SK-N-SH (cell line): ENCODE measurements around the gene MAST4. TPM values are rescaled to one million over a fixed set of nuclear protein-coding genes. Genes with fewer than 3 reads are reported as not detected.

ENCODE experiments used
- CTCF ChIA-PET: fragments of 300-600, 350-600 bp; formaldehyde crosslinking; extraction: SDS; loops from one replicate; lab custom pipeline; 2021; lab: Yijun Ruan, JAX
- POLR2A ChIA-PET: fragments of 350-600 bp; sonication (Branson Sonifier 250); formaldehyde crosslinking; extraction: SDS; loops from one replicate; lab custom pipeline; 2020; ENCODE audit warnings: antibody characterized with exemption, inconsistent platforms; lab: Yijun Ruan, JAX
- DNase-seq: peaks from one replicate; pipeline ENCODE4 v3.0.0; 2012
- H2AFZ ChIP-seq: fragments of 200-600 bp; sonication (generic); 2 replicates; pipeline ENCODE4 v1.8.1; 2016; ENCODE audit warnings: antibody characterized with exemption, mild to moderate bottlenecking, low read depth
- H3F3A ChIP-seq: fragments of 200-600 bp; sonication (generic); replicated peaks from 2 replicates; pipeline ENCODE3; 2016; ENCODE audit warnings: antibody characterized with exemption, mild to moderate bottlenecking; ENCODE audit not compliant: insufficient read depth
- H3K27ac ChIP-seq, 2 experiments: fragments of 200-500 bp in 1 of 2; fragments of 200-600 bp in 1 of 2; sonication (Bioruptor generic) in 1 of 2; sonication (generic), shearing (Covaris generic) in 1 of 2; 2 replicates each; pipeline versions ENCODE4 v1.5.1 to v1.6.1; 2014 to 2016; ENCODE audit warnings: low read depth in 2 of 2, inconsistent platforms in 1 of 2, low read length in 1 of 2, mild to moderate bottlenecking in 1 of 2, mixed read lengths in 1 of 2
- H3K27me3 ChIP-seq: fragments of 200-600 bp; sonication (generic), shearing (Covaris generic); 2 replicates; pipeline ENCODE4 v1.6.1; 2016; ENCODE audit warnings: mixed run types; ENCODE audit not compliant: insufficient read depth
- H3K36me3 ChIP-seq, 2 experiments: fragments of 200-500 bp in 1 of 2; fragments of 200-600 bp in 1 of 2; sonication (Bioruptor generic) in 1 of 2; sonication (generic) in 1 of 2; replicated peaks in 1 of 2; 2 replicates each; pipeline versions ENCODE3 to v1.5.1; 2014 to 2016; ENCODE audit warnings: low read length in 1 of 2, mild to moderate bottlenecking in 1 of 2; ENCODE audit not compliant: insufficient read depth in 2 of 2, control insufficient read depth in 1 of 2
- H3K4me1 ChIP-seq, 2 experiments: fragments of 200-500 bp in 1 of 2; fragments of 200-600 bp in 1 of 2; sonication (Bioruptor generic) in 1 of 2; sonication (generic), shearing (Covaris generic) in 1 of 2; 2 replicates each; pipeline versions ENCODE4 v1.5.1 to v1.6.1; 2014 to 2016; ENCODE audit warnings: low read depth in 1 of 2, low read length in 1 of 2, mixed run types in 1 of 2; ENCODE audit not compliant: insufficient read depth in 2 of 2, control insufficient read depth in 1 of 2
- H3K4me2 ChIP-seq: fragments of 200-600 bp; sonication (generic), shearing (Covaris generic); 2 replicates; pipeline ENCODE4 v1.6.1; 2017; ENCODE audit warnings: mixed run types
- H3K4me3 ChIP-seq, 2 experiments: fragments of 200-500 bp in 1 of 2; fragments of 200-600 bp in 1 of 2; sonication (Bioruptor generic) in 1 of 2; sonication (generic), shearing (Covaris generic) in 1 of 2; 2 replicates each; pipeline versions ENCODE4 v1.5.1 to v1.8.1; 2014 to 2016; ENCODE audit warnings: low read depth in 2 of 2, inconsistent platforms in 1 of 2, low read length in 1 of 2, mild to moderate bottlenecking in 1 of 2, mixed read lengths in 1 of 2, moderate library complexity in 1 of 2
- H3K79me2 ChIP-seq: fragments of 200-600 bp; sonication (generic); 2 replicates; pipeline ENCODE4 v1.8.1; 2017; ENCODE audit warnings: mild to moderate bottlenecking; ENCODE audit not compliant: insufficient read depth
- H3K9ac ChIP-seq: fragments of 200-600 bp; sonication (generic); 2 replicates; pipeline ENCODE4 v1.6.1; 2017; ENCODE audit warnings: mixed run types
- H3K9me2 ChIP-seq: fragments of 200-600 bp; sonication (generic); 2 replicates; pipeline ENCODE4 v1.6.1; 2017; ENCODE audit warnings: mixed run types
- H3K9me3 ChIP-seq: fragments of 200-600 bp; sonication (generic); 2 replicates; pipeline ENCODE4 v1.6.1; 2017; ENCODE audit warnings: mixed run types, mild to moderate bottlenecking, moderate library complexity
- H4K20me1 ChIP-seq: fragments of 200-600 bp; sonication (generic); 2 replicates; pipeline ENCODE4 v1.6.1; 2017; ENCODE audit warnings: mild to moderate bottlenecking, mixed run types; ENCODE audit not compliant: insufficient read depth
- CHD2 ChIP-seq: fragments of 150-350 bp; IDR thresholded peaks from 2 replicates; pipeline ENCODE4 v1.6.1; 2018; ENCODE audit warnings: low read length; ENCODE audit not compliant: partially characterized antibody
- ELF1 ChIP-seq: IDR thresholded peaks from 2 replicates; pipeline ENCODE4 v1.4.0; 2012
- FOXJ3 ChIP-seq: sonication (generic); formaldehyde crosslinking; IDR thresholded peaks from 2 replicates; pipeline ENCODE4 v1.5.1; 2020; ENCODE audit warnings: mild to moderate bottlenecking, missing genetic modification reagents
- FOXM1 ChIP-seq: IDR thresholded peaks from 2 replicates; pipeline ENCODE4 v1.4.0; 2012; ENCODE audit warnings: low read depth, mild to moderate bottlenecking
- GATA2 ChIP-seq: sonication (generic); formaldehyde crosslinking; IDR thresholded peaks from 2 replicates; pipeline ENCODE4 v1.5.0; 2020; ENCODE audit warnings: mild to moderate bottlenecking, missing genetic modification reagents
- MEF2A ChIP-seq: IDR thresholded peaks from 2 replicates; pipeline ENCODE4 v1.4.0; 2012; ENCODE audit warnings: low read depth, borderline replicate concordance
- MXI1 ChIP-seq: IDR thresholded peaks from 2 replicates; pipeline ENCODE4 v1.6.1; 2012; ENCODE audit warnings: mild to moderate bottlenecking, low read depth, low read length, improper control_type of control experiment
- NRF1 ChIP-seq: IDR thresholded peaks from 2 replicates; pipeline ENCODE4 v1.6.1; 2012; ENCODE audit warnings: low read depth, mild to moderate bottlenecking, low read length
- SIN3A ChIP-seq: IDR thresholded peaks from 2 replicates; pipeline ENCODE4 v1.6.1; 2012; ENCODE audit warnings: low read depth, mild to moderate bottlenecking, low read length, moderate library complexity, borderline replicate concordance
- SMC3 ChIP-seq: IDR thresholded peaks from 2 replicates; pipeline ENCODE4 v1.6.1; 2012; ENCODE audit warnings: low read depth, low read length, improper control_type of control experiment
- YY1 ChIP-seq: IDR thresholded peaks from 2 replicates; pipeline ENCODE4 v1.4.0; 2012; ENCODE audit warnings: low read depth, mild to moderate bottlenecking
- WGBS: methylation state at CpG from one replicate; pipeline ENCODE4 v1.1.6; 2017; ENCODE audit warnings: low lambda C conversion rate; 5-methylcytosine and 5-hydroxymethylcytosine counted together
- polyA plus RNA-seq, 3 experiments: library from polyadenylated mRNA; depleted of rRNA; stranded (reverse); fragments of >200 nt; gene quantifications; 2 replicates each; pipeline ENCODE4 v1.2.3, GENCODE V29; 2012
- TF ChIP-seq, protein P1 (sequence below): fragments of 150-350 bp; IDR thresholded peaks from 2 replicates; pipeline ENCODE4 v1.6.1; 2016; ENCODE audit warnings: mild to moderate bottlenecking, low read depth, low read length
- TF ChIP-seq, protein P2 (sequence below): fragments of 150-350 bp; IDR thresholded peaks from 2 replicates; pipeline ENCODE4 v1.6.1; 2017; ENCODE audit warnings: antibody characterized with exemption, low read length, low read depth, borderline replicate concordance
- TF ChIP-seq, protein P3 (sequence below): IDR thresholded peaks from 2 replicates; pipeline ENCODE4 v1.6.1; 2012; ENCODE audit warnings: mild to moderate bottlenecking, low read depth, low read length, moderate library complexity
- TF ChIP-seq, protein P4 (sequence below): IDR thresholded peaks from 2 replicates; pipeline ENCODE4; 2012

The MAST4 gene
- polyA plus RNA-seq, 1 of the 3 experiments (the other 2 are of a cell fraction), result 2.2 TPM

DNA sequence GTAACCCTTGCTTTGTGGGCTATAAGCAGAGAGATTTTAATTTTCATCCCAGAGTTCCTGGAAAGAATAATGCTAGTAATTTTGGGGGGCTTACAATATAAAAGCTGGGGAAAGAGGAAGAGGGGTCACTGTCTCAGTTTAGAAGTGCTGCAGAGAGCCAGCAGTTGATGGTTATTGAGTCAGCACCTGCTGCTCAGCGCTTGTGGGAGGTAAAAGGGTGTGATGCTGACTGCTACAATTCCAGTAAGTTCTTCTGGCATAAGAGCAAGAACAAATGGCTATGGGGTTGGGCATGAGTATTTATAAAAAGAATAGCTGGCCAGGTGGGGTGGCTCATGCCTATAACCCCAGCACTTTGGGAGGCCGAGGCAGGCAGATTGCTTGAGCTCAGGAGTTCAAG, 88.5 kb downstream of the MAST4 start (continued):
- TF ChIP-seq CHD2, result no peak
- TF ChIP-seq FOXM1, result no peak
- no peak for TF ChIP-seq MXI1
- no peak for TF ChIP-seq ELF1
- no peak for TF ChIP-seq FOXJ3 (CRISPR knock-in tag)
- TF ChIP-seq, protein P1, sequence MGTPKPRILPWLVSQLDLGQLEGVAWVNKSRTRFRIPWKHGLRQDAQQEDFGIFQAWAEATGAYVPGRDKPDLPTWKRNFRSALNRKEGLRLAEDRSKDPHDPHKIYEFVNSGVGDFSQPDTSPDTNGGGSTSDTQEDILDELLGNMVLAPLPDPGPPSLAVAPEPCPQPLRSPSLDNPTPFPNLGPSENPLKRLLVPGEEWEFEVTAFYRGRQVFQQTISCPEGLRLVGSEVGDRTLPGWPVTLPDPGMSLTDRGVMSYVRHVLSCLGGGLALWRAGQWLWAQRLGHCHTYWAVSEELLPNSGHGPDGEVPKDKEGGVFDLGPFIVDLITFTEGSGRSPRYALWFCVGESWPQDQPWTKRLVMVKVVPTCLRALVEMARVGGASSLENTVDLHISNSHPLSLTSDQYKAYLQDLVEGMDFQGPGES, result no peak
- no peak for TF ChIP-seq SIN3A
- TF ChIP-seq, all 33 proteins: peak for 0

DNA sequence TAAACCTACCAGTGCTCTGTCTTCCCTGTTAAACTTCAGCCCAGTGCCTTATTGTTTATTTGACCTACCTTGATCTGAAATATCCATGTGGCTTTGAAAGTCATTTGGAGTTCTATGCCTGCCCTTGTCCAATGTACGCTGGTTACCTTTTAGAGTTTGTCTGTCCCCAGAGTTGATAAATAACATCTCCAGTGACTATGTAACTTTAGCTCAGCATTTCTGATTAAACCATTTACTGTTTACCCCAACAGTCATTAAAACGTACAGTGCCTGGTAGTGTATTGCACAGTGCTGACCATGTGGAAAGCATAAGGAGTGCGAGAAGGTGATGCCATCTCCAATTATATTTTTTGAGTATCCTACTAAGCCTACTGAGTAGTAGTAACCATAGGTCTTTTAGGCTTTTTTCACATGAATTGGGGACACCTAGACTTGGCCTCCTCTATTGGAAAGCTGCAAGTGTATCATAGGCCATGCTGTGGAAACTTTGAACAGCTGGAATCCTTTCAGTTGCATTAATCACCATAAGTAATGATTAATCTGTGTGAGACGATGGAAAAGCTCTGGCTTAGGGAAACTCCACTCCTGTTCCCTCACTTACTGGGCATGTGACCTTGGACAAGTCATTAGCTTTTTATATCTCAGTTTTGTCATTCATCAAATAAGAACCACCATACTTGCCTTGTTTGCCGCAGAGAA, 93.5 kb downstream of the MAST4 start:
- Histone ChIP-seq H3K36me3 (no peaks in the 10 kb centered on the region), H2AFZ (no peak overlapping the region), H3F3A (no peaks in the 10 kb centered on the region), H4K20me1 (no peaks in the 10 kb centered on the region), H3K27ac (no peak overlapping the region), H3K4me1 (no peaks in the 10 kb centered on the region; a peak in 1 of 4 replicates), H3K79me2 (no peaks in the 10 kb centered on the region), H3K9ac (no peak overlapping the region), H3K4me2 (no peak overlapping the region), H3K4me3 (no peak overlapping the region), H3K9me2 (no peaks in the 10 kb centered on the region), H3K27me3 (no peaks in the 10 kb centered on the region), H3K9me3 (no peaks in the 10 kb centered on the region)
- no peak for TF ChIP-seq NRF1
- no peak for TF ChIP-seq GATA2 (CRISPR knock-in tag)
- no peak for TF ChIP-seq MEF2A
- no peak for TF ChIP-seq ELF1
- TF ChIP-seq, protein P2, sequence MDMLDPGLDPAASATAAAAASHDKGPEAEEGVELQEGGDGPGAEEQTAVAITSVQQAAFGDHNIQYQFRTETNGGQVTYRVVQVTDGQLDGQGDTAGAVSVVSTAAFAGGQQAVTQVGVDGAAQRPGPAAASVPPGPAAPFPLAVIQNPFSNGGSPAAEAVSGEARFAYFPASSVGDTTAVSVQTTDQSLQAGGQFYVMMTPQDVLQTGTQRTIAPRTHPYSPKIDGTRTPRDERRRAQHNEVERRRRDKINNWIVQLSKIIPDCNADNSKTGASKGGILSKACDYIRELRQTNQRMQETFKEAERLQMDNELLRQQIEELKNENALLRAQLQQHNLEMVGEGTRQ, result no peak
- TF ChIP-seq, protein P3, sequence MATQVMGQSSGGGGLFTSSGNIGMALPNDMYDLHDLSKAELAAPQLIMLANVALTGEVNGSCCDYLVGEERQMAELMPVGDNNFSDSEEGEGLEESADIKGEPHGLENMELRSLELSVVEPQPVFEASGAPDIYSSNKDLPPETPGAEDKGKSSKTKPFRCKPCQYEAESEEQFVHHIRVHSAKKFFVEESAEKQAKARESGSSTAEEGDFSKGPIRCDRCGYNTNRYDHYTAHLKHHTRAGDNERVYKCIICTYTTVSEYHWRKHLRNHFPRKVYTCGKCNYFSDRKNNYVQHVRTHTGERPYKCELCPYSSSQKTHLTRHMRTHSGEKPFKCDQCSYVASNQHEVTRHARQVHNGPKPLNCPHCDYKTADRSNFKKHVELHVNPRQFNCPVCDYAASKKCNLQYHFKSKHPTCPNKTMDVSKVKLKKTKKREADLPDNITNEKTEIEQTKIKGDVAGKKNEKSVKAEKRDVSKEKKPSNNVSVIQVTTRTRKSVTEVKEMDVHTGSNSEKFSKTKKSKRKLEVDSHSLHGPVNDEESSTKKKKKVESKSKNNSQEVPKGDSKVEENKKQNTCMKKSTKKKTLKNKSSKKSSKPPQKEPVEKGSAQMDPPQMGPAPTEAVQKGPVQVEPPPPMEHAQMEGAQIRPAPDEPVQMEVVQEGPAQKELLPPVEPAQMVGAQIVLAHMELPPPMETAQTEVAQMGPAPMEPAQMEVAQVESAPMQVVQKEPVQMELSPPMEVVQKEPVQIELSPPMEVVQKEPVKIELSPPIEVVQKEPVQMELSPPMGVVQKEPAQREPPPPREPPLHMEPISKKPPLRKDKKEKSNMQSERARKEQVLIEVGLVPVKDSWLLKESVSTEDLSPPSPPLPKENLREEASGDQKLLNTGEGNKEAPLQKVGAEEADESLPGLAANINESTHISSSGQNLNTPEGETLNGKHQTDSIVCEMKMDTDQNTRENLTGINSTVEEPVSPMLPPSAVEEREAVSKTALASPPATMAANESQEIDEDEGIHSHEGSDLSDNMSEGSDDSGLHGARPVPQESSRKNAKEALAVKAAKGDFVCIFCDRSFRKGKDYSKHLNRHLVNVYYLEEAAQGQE, result no peak
- TF ChIP-seq, protein P4, sequence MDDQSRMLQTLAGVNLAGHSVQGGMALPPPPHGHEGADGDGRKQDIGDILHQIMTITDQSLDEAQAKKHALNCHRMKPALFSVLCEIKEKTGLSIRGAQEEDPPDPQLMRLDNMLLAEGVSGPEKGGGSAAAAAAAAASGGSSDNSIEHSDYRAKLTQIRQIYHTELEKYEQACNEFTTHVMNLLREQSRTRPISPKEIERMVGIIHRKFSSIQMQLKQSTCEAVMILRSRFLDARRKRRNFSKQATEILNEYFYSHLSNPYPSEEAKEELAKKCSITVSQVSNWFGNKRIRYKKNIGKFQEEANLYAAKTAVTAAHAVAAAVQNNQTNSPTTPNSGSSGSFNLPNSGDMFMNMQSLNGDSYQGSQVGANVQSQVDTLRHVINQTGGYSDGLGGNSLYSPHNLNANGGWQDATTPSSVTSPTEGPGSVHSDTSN, result no peak
- TF ChIP-seq YY1, result no peak
- no peak for TF ChIP-seq SMC3
- CTCF ChIA-PET, result interaction anchor here (0.6 to 2.1 kb wide), 2 partner anchors 9 kb away, joined by 3 to 5 read pairs; no protein-coding TSS in a partner anchor
- WGBS, result 34% methylated on average over 5 of the region's 5 CpGs
- no peak for DNase-seq
- POLR2A ChIA-PET, result no interaction called here
